NCI-H2081 (cell line): ENCODE measurements around the gene KRT6C.

Experiments used
- DNase-seq, 2 experiments: peaks; one replicate each; lab custom pipeline; 2025; lab: John Stamatoyannopoulos, UW

The KRT6C gene

DNA sequence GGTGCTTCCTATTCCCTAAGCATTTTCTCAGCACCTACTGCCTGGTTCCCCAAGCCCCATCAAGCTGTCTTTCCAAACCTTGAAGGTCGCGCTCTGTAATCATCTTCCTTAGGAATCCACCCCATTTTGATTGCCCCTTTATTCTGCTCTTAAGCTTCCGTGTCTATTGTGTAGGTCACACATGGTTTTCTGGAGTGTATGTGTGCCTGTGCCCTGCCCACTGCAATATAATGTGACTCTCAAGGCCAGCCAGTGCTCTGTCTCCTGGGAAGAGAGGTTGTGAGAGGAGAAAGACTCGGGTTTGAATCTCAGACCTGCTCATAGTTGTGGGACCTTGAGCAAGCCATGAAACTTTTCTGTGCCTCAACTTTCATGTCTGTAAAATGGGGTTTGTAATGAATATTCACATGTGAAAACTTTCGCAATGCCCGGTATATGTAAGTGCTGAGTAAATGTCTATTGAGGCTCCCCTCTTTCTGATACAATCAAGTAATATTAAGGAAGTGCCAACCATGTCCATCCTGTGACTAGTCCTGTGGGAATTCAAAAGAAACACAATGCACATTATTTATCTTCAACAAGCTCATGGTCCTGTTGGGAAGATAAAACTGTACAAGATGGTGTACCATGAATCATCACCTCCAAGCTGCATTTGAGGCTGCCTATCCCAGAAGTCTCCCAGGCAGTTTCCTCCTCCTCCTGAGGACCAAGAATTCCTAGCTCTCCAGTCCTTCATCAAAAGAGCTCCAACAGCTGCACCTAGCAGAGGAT, 38.7 kb downstream of the KRT6C start:
- DNase-seq, result no peak

DNA sequence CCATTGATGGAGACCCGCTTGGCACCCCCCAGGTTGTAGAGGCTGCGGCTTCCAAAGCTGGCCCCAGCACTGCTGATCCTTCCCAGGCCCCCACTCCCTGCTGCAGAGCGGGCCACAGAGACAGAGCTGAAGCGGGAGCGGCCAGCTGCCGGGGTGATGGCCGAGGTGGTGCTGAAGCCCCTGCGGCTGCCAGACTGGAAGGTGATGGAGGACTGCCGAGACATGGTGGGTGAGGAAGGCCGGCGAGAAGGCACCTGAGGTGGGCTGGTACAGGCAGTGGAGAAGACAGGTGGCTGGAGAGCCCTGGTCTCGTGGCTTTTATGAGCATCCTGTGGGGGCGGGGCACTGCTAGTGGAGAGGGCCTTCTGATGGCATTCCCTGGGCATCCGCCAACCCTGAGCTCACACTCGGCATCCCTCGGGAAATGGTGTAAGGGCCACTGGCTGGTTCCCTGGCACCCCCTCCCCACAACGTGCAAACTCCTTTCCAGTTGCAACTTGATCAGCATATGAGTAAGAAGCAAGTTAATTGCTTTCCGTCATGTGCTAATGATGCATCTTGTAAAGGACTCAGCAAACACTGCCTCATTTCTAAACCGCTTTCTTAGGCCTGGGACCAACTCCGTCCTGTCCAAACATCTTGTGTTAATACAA, 39.4 kb downstream of the KRT6C start, which contains the start of gene KRT75:
KRT75 (minus strand) TSS at position 291 of the 653 bp plus-strand sequence; CDS start at position 224, 67 bp downstream.
- DNase-seq, result no peak

DNA sequence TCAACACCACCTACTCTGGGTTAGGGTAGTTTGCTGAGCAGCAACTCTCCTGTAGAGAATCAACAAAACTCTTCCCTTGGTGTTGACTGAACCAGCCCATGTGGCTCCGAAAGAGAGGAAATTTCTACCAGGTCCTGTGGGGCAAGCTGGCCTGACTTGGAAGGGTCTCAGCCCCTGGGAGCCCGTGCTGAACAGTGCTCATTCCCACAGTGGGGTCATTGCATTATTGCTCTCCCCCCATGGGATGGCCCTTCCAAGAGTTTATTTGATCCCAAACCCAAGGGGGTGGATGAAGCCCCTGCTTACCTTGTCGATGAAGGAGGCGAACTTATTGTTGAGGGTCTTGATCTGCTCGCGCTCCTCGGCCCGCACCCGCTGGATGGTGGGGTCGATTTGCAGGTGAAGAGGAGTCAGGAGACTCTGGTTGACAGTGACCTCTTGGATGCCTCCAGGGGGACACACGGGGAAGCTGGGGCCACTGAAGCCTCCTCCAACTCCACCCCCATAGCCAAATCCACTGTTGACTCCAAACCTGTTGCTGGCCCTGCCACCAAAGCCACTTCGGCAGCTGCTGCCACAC, 40.0 kb downstream of the KRT6C start:
- DNase-seq, result no peak

DNA sequence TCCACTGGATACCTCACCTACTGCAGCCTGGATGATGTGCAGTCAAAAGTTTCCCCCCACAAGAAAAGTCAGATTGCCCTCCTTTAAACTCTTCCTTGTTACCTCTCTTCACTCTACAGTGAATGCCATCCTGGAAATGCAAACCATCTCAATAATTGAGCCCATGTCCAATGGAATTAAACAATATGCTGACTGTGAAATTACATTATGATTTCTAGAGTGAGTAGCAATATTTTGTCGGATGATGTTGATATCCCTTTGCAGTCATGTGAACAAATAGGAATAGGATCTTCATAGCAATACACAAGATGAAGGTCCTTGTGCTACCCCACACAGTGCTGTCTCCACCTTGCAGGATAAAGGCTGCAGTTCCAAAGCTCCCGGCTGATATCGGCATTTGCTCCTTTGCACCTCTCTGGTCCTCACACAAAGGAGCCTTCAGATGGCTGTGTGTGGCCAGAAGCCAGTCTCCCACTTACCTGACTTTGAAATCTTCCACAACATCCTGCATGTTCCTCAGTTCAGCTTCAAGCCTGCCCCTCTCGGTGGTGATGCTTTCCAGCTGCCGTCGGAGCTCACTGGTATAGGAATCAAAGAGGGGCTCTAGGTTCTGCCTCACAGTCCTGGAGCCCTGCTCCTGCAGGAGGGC, 40.9 kb downstream of the KRT6C start:
- DNase-seq, result no peak

DNA sequence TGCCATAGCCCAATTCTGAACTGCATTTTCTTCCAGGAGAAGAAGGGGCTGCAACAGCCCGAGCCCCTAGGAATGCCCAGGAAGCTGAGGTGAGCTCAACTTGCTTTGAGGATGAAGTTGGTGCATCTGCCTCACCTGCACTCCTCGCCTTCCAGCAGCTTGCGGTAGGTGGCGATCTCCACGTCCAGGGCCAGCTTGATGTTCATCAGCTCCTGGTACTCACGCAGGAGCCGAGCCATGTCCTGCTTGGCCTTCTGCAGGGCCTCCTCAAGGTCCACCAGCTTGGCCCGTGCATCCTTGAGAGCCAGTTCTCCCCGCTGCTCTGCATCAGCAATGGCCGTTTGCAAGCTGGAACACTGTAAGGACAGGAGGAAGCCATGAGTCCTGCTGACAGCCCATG, 45.5 kb downstream of the KRT6C start:
- DNase-seq, result no peak

DNA sequence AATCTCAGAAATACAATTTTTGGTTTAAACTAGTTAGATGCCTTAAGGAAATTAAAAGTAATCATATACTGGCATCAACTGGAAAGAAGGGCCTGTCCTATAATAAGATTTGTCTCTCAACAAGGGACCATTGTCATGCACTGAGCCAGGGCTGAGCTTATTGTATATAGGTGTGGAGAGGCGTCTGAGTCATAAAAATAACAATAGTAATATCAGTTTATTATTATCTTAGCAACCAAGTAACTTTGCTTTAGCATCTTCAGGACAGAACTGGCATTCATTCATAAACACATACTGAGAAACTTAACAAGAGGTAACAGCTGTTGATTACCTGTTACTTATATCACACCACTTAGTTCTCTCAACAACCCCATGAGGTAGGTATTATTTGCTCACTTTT, 46.5 kb downstream of the KRT6C start:
- DNase-seq, result no peak

DNA sequence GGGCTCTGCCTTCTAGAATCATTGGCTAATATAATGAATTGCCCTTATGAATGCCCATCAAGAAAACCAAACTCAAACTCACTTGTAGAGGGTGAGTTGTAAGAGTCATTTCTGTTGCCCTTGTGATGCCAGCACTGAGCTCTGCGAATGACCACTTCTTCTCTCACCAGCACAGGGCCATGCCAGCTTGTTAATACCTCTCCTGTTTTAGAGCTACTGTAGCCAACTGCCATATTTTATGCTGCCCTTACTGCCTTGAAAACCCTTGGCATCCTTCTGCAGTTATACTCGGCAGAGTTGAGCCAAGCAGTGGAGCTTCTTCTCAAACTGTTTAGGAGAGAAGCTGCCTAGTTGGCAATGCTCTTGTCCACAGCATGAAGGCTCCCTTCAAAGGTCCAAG, 47.6 kb downstream of the KRT6C start:
- DNase-seq, result no peak

DNA sequence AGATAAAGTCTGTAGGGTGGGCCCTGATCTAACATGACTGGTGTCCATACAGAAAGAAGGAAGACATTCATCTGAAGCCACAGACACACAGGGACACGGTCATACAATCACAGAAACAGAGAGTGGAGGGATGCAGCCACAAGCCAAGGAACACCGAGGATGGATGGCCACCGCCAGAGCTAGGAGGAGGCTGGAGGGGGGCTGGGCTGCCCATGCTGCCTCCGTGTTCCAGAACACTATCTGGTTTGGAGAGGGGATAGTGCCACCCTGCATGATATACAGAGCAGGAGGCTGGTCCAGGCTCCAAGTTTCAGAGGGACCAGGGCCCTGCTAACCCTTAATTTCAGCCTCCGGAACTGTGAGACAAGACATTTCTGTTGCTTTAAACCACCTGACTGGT, 48.1 kb downstream of the KRT6C start:
- no peak for DNase-seq

DNA sequence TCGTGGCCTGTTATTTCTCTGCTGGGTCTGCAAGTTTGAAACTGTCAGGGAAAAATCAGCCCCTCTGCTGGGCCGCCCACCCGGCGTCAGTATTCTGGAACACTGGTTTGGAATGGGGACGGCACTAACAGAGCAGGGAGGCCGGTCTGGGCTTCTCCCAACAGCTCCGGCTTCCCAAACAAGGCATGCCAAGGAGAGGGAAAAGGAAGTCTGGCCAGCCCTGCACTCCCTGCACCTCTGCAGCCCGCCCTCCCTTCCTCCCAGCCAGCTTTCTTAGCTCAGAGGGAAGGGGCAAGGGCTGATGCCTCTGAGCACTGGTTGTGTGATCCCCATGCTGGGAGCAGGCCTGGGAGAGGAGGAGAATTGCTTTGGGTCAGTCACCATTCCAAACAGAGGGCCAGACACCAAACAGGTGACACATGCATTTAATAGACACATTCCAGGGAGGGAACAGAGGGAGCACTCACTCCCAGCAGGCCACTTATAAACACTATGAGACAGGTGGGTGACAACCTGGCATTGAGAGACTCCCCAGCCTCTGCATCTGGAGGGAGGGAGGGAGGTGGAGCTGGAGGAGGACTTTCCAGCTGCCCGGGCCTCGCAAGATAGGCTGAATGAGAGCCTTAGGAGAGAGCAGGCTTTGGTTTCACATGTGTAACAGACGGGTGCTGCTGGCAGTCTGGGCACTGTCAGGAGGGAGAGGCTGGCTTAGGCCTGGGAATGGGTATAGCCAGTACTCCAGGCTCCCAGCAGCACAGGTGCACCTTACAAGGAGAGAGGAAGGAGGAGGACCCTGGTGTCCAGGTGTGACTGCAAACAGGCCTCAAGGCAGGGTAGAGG, 49.7 kb downstream of the KRT6C start:
- no peak for DNase-seq

DNA sequence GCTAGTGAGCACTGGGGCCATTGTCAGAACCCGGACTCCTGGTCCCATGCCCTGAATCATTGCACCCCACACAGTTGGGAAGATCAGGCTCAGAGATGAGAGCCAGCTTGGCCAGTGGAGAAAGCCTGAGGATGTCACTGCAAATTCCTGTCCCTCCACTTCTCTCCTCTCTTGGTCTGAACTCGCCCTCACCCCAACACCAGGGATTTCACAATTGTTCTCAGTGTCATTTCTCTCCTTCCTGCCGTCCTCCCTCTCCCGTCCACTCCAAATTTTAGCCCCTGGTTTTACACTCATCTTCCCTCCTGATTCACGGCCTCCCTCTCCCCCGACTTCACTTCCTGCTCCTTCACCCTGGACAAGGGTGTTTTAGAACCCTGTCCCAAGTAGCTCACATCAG, 50.6 kb downstream of the KRT6C start:
- DNase-seq, result no peak

DNA sequence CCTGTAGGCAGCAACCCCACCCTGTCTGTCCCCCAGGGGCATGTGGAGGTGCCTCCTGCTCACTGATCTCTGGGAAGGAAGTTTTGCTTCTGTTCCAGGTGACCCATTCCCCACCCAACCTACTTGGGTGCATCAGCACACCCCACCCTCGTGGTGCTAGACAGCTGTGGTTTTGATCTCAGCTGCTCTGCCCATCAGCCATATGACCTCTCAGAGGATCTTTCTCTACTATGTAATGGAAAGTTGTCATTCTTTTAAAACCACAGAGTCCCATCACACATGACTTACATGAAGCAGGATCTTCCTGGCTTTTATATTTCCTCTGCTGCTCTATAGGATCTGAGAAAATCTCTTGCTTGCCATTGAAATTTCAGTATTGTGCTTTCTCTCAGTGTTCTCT, 53.9 kb downstream of the KRT6C start:
- DNase-seq, result no peak

DNA sequence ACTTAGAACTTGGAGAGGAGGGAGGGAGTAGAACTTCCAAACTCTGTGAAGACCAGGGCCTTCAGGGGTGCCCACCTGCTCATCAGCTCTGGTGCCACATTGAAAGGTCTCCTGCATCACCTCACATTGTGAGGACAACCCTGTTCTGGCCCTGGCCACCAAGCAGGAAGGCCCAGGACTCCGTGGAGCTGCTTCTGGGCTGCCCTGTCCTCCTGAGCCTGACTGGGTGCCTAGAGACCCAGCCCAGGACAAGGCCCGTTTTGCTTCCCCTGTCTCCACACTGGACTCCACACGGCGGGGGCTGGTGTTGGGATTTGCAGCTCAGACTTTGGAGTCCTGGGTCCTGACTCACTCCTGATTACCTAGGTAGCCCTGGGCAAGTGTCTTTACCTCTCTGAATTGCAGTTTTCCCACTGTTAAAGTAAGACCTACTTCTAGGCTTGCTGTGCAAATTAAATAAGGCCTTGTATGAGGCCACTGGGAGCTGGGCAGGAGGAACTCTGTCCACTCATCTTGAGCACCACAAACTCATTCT, 55.0 kb downstream of the KRT6C start:
- DNase-seq, result no peak
